OCI-LY7 (cell line): ENCODE results near the gene GGCT.

Source experiments
- CTCF ChIP-seq: fragments of 200-600 bp; sonication (generic); conservative IDR thresholded peaks from 2 replicates; pipeline ENCODE4 v1.5.1; 2014; ENCODE audit warnings: mild to moderate bottlenecking, antibody characterized with exemption, low read length, moderate library complexity, mixed read lengths
- EZH2phosphoT487 ChIP-seq: fragments of 200-600 bp; sonication (generic); IDR thresholded peaks from 2 replicates; pipeline ENCODE4 v1.6.1; 2018; ENCODE audit warnings: low read depth, borderline replicate concordance, mild to moderate bottlenecking, mixed run types, antibody characterized with exemption, low read length, moderate library complexity, mixed read lengths

- TF ChIP-seq CTCF = no peak
- TF ChIP-seq EZH2phosphoT487 = no peak
These were observed 25.2 kb downstream of the GGCT start for GRCh38 chr7:30479202-30480120.
